HG02642 (cell line): Measurements from ENCODE around the gene NDE1.
A peak's percentile ranks its signal among the peaks of the same experiment; 100 is the strongest.

Experiments
- ATAC-seq: cut with Tn5 transposase; IDR thresholded peaks from one replicate; pipeline ENCODE4 v1.9.1; 2021; ENCODE audit warnings: mild to moderate bottlenecking; ENCODE audit not compliant: unreplicated experiment, poor library complexity

Gene NDE1

GRCh38 chr16:15760129-15760528 is 110.1 kb downstream of the NDE1 start:
- no peak for ATAC-seq

GRCh38 chr16:15764112-15764511 is 114.1 kb downstream of the NDE1 start:
- no peak for ATAC-seq

DNA sequence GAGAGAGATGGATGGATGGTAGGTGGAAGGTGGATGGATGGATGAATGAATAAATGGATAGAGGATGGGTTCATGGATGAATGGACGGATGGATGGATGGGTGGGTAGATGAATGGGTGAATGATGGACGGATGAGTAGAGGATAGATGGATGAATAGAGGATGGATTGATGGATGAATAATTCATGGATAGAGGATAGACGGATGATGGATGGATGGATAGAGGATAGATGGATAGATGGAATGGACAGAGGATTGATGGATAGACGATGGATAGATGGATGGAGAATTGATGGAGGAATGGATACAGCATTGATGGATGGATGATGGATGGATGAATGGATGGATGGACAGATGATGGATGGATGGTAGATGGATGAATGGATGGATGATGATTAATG is 115.1 kb downstream of the NDE1 start:
- no peak for ATAC-seq

- peak; percentile 78 for ATAC-seq
Observed at GRCh38 chr16:15765880-15766279, 115.8 kb downstream of the NDE1 start.

GRCh38 chr16:15766918-15767317 is 116.9 kb downstream of the NDE1 start:
- no peak for ATAC-seq

- ATAC-seq: no peak
Observed at GRCh38 chr16:15768201-15768600, 118.2 kb downstream of the NDE1 start.

DNA sequence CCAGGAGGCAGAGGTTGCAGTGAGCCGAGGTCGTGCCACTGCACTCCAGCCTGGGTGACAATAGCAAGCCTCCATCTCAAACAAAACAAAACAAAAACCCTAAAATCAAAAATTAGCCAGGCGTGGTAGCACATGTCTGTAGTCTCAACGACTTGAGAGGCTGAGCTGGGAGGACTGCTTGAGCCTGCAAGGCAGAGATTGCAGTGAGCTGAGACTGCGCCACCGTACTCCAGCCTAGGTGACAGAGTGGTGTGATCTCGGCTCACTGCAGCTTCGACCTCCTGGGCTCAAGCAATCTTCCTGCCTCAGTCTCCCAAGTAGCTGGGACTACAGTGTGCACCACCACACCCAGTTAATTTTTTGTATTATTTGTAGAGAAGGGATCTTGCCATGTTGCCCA is 119.2 kb downstream of the NDE1 start:
- no peak for ATAC-seq

GRCh38 chr16:15770107-15770506 is 120.1 kb downstream of the NDE1 start:
- no peak for ATAC-seq

- no peak for ATAC-seq
Observed at GRCh38 chr16:15770512-15770911, 120.5 kb downstream of the NDE1 start.

- ATAC-seq: no peak
Observed at GRCh38 chr16:15771694-15772093, 121.6 kb downstream of the NDE1 start.

- ATAC-seq: no peak
Observed at GRCh38 chr16:15772579-15773293, 122.7 kb downstream of the NDE1 start.

DNA sequence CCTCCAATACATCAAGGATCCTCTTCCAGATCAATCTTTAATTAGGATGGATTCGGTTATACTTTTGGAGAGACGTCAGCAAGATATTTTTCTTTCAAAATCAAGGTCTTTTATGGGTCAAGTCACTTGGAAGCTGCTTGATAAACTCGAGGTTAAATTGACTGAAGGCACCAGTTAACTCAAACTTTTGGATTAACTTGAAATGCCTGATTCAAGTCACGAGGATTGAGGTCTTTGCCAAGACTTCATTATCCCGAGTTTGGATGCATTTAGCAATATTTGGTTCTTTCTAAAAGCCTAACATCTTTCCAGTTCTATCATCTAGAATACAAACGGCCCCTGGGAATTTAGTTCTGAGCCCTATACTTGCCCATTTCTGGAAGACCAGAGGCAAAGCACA is 123.9 kb downstream of the NDE1 start:
- ATAC-seq: no peak

GRCh38 chr16:15775209-15775608 is 125.2 kb downstream of the NDE1 start:
- ATAC-seq: no peak

DNA sequence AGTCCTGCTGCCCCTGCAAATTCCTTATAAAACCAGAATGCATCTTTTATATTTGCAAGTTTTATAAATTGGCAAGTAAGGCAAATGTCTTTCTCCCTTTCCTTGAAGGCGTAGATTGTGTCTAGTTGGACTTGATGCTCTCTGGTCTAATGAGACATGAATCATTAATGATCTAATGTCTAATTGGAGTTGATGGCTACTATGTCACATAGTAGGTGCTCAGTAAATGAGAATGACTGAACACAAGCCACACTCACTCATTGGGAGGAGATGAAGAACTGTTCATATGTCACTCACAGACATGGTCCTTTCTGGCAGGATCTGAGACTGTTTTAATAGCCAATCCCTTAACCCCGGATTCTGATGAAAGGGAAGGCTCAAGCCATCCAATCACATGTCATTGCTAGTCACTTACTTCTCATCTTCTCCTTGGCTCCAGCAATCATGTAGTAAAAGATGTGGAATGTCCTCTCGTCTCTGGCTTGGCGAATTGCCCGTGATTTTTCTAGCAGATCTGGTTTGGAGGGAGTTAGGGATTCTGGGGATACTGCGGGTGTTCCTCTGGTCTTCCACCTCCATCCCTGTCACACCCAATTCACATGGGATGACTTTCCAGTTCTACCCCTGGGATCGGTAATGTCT is 125.7 kb downstream of the NDE1 start:
- no peak for ATAC-seq
